HG03469 (cell line): ENCODE measurements around the gene ZBTB24.

Experiments used
- ATAC-seq: cut with Tn5 transposase; IDR thresholded peaks from one replicate; pipeline ENCODE4 v1.9.1; 2021; ENCODE audit warnings: mild to moderate bottlenecking, moderate library complexity, moderate number of reproducible peaks; ENCODE audit not compliant: unreplicated experiment

ZBTB24 gene

DNA sequence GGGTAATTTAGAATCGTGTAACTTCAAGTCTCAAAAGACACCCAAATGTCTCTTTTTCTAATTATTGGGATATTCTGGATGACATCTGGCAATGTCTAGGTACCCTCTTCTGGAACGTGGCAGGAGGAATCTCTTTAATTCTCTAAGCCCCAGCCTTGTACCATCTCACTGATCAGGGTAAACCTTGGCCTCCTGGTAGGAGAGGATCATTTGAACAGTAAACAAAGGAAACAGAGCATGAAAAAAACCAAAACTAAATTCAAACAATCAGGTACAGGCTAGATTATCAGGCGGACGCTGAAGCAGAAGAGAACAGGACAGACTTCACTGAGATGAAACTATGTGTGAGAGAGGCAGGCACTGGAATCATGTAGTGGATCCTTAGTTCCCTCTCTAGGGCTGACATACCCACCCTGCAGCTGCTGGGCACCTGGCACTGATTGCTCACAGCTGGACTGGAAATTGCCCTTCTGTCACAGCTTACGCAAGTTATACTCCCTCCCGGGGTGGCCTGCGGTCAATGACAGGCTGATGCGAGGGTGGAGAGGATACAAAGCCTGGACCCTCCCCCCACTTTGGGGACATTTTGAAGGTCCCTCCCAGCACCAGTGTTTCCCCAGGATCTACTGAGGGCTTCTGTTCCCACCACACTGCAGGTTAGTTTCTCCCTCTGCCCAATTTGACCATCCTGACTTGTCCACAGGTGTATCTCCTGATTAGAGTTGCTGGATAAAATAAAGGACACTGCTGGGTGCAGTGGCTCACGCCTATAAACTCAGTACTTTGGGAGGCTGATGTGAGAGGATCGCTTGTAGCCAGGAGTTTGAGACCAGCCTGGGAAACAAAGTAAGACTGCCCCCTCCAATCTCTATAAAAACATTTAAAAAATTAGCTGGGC, 20.6 kb upstream of the ZBTB24 start:
- ATAC-seq: no peak

DNA sequence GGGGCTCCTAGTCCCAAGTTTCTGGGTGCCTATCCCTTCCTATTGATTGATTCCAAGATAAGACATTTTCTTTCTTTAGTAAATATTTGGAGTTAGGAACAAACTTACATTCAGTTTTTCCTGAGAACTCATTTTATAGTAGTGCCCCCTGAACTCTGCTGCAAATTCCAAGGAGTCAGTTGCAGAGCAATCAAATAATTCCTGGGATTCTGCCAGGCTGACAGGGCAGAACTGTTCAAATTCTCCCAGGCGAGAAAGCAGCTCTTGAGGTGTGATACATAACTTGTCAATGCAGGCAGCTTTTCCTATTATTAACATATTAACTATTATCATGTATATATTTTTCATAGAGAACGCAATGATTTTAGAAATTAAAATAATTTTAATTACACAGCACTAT, 15.9 kb upstream of the ZBTB24 start:
- ATAC-seq: no peak

DNA sequence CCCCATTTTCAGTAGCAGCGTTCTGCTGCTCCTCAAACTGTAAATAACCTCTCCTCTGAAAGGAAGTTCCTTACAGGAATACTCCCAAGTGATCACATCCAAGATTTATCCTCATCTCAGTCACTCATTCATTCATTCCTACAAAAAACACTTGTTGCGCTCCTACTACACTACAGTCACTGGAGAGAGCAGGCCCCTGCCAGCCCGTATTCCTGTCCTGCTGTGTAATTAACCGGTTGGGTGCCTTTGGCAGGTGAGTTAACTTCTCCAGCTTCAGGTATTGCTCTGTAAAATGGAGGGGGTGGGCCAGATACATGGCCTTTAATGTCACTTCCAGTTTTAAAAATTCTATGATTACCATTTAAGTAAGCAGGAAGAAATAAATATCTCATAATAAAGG, 15.0 kb upstream of the ZBTB24 start:
- no peak for ATAC-seq

DNA sequence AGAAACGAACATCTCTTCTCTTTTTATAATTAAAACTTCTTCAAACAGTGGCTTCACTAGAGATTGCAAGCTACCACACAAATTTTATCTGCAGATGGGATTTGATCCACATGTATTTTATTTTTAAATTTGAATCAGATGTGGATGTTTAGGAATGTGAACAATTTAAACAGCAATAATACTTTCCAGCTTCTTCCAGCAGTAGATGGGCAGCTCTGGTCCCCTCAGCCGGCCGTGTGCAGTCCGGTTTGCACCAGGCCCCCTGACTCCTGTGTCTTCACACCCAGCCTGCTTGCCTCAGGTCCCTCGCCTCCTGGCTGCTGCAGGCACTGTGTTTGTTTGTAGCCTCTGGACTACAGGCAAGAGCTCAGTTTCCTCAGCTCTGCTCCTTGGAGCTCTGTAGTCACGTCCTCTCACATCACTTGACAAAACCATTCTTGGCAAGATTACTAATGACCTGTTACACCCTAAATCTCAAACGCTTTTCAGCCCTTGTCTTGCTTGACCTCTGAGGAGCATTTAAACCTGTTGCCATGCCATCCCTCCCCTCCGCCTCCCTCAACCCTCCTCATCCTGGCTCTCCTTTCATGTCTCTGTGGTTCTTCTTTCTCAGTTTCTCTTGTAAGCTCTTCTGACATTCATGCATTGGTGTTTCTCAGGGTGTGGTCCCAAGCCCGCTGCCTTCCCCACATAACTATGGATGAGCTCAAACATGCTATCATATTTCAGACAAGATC, 13.2 kb upstream of the ZBTB24 start:
- ATAC-seq: no peak

DNA sequence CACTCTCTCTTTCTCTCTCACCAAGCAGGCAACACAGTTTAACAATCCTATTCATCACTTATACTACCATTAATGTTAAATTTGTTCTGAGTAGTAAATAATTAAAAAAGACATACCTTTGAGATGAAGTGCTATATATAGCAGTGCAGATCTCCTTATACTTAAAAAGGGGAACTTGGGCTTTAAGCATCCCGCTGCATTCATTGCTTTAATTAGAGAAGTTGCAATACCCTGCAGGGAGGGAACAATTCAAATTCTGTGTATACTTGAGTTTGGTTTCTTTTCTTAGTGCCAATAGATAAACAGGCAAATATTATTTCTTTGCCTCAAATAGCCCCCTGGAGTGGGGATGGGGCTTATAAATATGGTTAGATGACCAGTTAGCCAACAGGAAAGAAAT, 10.8 kb upstream of the ZBTB24 start:
- no peak for ATAC-seq

DNA sequence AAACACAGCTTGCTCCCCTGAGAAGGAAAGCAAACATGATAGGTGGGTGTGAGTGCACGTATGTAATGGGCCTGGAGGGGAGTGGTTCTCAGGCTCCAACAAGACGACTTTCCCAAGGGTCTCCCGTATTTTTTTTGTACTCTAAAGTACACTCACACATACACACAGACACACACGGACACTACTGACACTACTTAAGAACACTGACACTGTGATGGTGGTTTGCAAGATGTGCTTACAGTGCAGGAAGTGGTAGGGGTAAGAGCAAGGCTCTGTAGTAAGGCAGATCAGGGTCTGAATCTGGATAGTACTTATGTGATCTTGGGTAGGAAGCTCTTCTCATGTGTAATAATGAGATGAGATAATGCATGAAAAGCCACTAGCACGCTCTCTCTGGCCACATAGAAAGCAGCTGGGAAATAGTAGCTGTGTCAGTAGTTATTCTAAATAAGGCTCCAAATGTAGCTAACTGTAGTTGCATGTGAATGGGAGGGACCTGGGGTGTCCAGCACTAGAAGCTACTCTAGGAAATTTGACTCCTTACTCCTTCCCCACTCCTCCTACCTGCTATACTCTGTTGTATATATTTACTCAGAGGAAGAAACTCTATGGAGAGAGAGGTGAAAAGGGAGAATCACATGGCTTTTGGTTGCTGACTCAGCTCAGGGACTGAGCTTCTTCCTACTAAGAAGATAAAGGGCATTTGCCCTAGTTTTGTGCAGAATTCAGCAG, 8.4 kb upstream of the ZBTB24 start:
- no peak for ATAC-seq

DNA sequence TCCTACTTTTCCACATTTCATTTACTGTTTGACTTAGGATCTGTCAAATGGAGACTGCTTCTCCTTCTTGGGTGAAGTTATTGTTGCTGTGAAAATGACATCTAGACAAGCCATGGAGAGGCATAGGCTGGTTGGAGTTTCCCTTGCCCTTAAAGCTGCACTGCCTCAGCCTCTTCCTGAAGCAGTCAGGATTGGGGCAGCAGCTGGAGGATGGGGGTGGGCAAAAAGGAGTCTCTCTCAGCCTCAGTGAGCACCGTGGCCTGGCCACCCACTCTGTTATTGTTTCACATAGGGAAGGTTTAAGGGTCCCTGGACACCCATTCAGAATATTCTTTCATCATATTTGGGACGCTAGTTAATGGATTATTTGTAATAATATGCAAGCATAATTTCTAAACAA, 7.7 kb upstream of the ZBTB24 start:
- no peak for ATAC-seq

DNA sequence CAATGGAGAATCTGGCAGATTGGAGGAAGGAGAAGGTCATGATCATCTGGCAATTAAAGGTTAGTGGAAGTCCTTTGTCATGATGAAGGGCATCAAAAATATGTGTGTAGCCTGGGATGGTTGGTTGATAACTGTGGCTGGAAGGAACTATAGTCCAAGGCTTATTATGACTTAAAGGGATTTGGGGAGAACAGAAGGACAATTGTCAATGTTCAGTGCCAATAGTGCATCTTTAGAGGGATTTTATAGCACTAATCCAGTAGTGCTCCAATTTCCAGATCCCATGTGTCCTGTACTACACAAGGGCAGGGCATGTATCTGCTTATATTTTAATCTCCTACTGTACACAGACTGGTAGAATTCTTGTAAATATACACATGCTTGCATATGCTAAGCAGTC, 5.0 kb upstream of the ZBTB24 start:
- no peak for ATAC-seq

DNA sequence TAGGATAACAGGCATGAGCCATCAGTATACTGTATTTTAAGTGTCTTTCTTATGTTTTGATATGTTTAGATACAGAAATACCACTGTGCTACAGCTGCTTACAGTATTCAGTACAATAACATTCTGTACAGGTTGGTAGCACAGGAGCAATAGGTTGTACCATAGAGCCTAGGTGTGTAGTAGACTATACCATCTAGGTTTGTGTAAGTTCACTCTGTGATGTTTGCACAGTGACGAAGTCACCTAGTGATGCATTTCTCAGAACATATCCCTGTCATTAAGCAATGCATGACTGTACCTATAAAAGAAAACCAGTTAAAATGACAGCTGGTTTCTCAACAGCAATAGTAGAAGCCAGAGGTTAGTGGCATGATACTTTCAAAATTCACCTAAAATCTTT, 3.0 kb upstream of the ZBTB24 start:
- no peak for ATAC-seq

DNA sequence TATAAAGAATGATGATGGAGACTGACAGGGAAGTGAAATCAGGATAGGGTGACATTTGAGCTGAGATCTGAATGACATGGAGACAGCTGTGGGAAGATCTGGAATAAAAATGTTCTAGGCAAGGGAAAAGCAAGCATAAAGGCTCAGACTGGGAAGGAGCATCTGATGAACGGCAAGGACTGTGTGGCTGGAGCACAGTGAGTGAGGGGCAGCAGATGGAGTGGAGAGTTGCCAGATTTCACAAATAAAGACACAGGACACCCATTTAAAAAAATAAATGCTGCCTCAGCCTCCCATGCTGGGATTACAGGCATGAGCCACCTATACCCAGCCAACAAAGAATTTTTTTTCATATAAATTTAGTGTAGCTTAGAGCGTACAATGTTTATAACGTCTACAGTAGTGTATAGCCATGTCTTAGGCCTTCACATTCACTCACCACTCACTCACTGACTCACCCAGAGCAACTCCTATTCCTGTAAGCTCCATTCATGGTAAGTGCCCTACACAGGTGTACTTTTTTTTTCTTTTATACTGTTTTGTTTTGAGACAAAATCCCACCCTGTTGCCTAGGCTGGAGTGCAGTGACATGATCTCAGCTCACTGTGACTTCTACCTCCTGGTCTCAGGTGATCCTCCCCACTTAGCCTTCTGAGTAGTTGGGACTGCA, 2.4 kb upstream of the ZBTB24 start:
- ATAC-seq: no peak

DNA sequence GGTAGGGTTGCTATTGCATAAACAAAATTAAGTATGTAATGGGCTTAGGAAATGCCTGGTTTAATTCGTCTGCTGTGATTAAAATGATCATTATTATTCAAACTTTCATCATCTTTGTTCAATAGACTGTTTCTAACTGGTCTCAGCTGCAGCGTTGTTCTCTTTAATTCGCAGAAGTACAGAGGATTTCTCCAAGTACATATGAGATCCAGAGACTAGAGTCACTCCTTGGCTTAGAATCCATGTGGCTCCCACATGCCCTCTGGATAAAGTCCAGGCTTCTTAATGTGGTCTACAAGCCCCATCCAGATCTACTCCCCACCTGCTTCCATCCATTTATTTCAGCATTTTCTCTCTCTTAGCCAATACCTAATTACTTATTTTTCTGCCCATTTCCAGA, 1.1 kb upstream of the ZBTB24 start:
- no peak for ATAC-seq

DNA sequence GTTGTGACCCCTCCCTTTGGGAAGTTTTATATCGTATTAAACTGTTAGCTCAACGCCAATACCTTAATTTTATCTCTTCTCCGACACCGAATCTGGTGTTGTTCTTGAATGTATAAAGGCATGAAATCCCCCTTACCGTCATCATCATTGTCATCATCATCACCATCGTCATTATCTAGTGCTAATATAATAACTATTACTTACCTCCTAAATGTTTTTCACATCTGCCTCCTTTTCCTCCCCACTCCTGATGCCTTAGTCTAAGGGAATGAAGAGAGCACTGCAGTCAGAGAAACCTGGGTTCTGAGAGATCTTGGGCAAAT, 677 bp upstream of the ZBTB24 start:
- ATAC-seq: no peak

DNA sequence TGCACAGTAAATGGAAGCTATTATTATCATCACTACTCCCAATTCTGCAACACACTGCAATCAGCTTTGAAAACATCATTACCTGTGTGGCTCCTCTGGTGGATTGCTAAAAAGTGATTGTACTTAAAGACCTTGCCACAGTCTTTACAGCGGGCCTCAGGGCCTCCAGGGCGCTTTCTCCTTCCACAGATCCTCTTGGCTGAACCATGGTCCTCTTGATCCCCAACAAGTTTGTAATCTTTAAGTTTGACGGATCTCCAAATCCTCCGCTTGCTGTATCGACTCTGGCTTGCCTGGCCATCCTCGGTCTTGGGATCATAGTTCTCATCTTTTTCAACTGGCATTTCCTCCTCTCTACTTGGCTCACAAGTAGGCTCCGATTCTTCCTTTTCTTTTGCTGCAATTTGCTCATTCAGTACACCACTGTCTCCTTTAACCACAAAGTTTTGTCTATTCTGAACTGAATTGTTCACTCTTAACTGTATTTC, 2.0 kb downstream of the ZBTB24 start:
- no peak for ATAC-seq

DNA sequence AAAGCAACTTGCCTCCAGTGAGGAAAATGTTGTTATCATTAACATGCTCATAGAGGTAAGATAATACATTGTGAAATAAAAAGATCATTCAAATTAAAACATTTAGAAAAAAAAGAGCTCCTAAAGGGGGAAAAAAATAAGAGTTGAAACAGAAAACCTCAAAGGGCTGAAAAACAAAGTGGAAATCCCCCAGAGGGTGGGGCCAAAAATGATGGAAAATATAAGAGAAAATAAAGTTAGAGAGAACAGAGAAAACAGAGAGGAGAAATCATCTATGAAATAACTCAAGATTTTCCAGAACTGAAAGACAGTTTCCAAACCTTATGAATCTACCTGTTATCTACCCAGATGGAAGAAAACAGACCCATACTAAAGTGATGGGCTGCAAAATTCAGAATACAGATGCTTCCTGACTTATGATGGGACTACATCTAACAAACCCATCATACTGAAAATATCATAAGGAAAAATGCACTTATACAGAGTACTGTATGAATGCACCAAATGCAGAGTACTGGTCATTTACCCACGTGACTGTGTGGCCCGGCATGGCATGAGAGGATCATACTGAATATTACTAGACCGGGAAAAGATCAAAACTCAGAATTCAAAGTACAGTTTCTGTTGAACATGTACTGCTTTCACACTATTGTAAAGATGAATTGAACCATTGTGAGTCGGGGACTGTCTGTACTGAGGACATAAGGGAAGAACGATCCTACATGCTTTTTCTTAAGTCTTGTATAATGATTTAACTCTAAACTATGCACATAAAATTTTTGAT, 4.0 kb downstream of the ZBTB24 start:
- ATAC-seq: no peak

DNA sequence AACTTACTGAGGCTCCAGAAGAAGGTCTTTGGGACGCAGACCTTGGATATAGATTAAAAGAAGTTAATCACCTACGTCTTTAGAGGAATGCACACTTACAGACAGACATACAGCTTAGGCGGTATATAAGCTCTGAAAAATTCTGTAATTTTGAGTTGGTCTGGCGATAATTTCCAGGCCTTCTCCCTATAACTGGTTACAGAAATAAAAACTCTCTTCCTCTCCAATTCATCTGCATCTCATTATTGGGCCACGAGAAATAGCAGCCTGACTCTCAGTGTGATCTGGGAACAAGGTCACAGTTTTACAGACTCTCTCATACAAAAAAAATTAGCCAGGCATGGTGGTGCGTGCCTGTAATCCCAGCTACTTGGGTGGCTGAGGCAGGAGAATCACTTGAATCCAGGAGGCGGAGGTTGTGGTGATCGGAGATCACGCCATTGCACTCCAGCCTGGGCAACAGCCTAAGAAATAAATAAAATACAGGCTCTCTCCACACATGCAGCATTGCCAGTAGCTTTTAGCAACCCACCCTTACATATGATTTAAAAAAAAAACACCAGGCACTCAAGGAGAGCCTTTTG, 4.7 kb downstream of the ZBTB24 start:
- no peak for ATAC-seq

DNA sequence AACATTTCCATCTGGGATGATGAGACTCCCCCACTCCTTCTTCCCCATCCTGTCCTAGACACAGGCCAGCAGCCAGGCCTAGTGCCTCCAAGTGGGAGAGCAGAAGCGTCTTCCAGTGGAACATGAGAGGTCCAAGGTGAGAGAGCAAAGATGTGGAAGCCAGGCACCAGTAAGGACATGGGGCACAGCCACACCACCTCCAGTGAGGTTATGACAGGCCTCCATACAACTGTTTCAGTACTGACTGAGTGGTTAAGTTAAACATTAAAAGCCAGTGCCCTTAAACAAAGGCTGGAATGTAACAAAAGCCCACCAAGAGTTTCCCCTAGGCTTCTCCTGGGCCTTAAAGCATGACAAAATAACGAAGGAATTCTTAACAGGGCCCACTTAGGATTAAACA, 5.3 kb downstream of the ZBTB24 start:
- ATAC-seq: no peak

DNA sequence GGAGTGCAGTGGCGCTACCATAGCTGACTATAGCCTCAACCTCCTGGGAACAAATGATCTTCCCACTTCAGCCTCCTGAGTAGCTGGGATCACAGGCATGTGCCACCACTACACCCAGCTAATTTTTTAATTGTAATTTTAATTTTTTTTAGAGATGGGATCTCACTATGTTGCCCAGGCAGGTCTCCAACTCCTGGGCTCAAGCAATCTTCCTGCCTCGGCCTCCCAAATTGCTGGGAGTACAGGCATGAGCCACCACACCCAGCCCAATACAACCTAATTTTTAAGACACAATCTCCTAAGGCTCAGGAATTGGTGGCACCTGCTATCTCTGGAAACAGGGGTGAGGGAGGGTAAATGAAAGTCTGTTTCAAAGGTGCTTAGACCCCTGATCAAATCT, 5.8 kb downstream of the ZBTB24 start:
- ATAC-seq: no peak

DNA sequence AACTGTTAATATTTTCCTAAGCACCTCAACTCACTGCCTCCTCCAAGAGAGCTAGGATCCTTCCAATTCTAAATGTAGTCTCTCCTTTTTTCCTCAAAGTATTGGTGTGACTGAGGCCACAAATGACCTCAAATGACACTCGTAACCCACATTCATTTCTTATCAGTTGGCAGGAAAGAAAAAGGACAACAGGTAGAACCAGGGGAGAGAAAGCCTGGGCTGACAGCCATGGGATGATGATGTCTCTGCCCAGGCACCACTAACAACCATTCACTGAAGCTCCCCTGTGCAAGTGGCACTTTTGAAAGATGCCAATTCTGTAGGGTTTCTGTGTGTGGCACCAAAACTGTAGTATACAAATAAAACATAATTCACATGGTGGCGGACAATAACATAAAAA, 7.4 kb downstream of the ZBTB24 start:
- no peak for ATAC-seq

DNA sequence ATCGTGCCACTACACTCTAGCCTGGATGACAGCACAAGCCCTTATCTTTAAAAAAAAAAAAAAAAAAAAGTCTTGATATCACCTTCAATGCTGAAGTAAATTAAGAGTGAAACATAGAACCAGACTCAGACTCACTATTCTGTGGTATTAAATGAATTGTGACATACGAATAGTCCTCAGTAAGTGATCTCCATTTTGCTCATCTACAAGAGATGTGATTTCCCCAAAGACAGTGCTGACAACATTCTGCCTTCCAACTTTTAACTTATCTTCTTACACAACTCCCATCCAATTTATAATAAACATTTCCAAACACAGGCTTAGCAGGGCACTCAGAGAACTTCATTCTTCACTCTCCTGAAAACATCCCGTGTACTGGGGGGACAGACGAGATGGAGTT, 8.0 kb downstream of the ZBTB24 start:
- no peak for ATAC-seq

DNA sequence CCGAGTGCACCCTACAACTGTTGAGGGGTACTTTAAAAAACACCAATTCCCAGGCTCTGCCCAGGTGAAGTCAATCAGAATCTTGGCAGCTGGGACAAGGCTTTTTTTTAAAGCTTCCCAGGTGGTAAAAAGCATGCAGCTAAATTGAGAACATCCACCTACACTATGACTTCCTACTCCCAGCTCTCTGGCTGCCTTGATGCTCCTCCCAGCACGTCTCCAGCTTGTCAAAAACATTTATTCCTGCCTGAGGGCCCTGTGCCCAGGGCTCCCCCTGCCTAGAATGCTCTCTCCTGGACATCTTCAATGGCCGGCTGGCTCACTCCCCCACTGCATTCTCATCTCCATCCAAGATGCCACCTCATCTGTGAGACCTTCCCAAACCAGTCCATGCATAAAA, 9.9 kb downstream of the ZBTB24 start:
- ATAC-seq: no peak
